Motor neuron (in vitro differentiated cells): ENCODE measurements around the gene MAP7D1. TPM values are rescaled to one million over a fixed set of nuclear protein-coding genes. Genes with fewer than 3 reads are reported as not detected.
"Not testable (repeated sequence)": the region's sequence is repeated elsewhere in the genome, so short reads cannot be mapped to it uniquely, and the experiment has no call there.

Experiments
- ATAC-seq, 8 experiments: fragments of 200-7000 bp; cut with Tn5 transposase; replicated peaks in 6 of 8; 2 replicates each; pipeline ENCODE4 v1.8.0; 2021; ENCODE audit warnings: mild to moderate bottlenecking in 8 of 8, moderate library complexity in 8 of 8
- H3K27ac ChIP-seq, 2 donors: fragments of 250-450 bp; sonication (Bioruptor Pico); 2 replicates each; pipeline ENCODE4 v1.9.0; 2021; ENCODE audit warnings: antibody characterized with exemption in 2 of 2, mild to moderate bottlenecking in 2 of 2, moderate library complexity in 1 of 2
- H3K4me1 ChIP-seq, 2 donors: fragments of 250-450 bp; sonication (Bioruptor Pico); replicated peaks in 1 of 2; 2 replicates each; pipeline ENCODE4 v1.6.1; 2021; ENCODE audit warnings: antibody characterized with exemption in 2 of 2, mild to moderate bottlenecking in 2 of 2, moderate library complexity in 1 of 2
- H3K4me3 ChIP-seq, 5 donors: fragments of 250-450 bp; sonication (Bioruptor Pico); 2 replicates each; pipeline ENCODE4 v1.9.0; 2021; ENCODE audit warnings: antibody characterized with exemption in 5 of 5, mild to moderate bottlenecking in 5 of 5, moderate library complexity in 4 of 5
- WGBS, 10 experiments: fragments of 450-650 bp; shearing (Covaris generic); methylation state at CpG; one replicate each; pipeline ENCODE4 v1.0.0; 2022; 5-methylcytosine and 5-hydroxymethylcytosine counted together
- in situ Hi-C, 9 experiments: fragments of 400-800 bp; cut with MboI; loops; one replicate each; pipeline ENCODE4 v1.15.0; 2021; ENCODE audit warnings: low sequenced_read_pairs in 9 of 9, low pct_unique_long_range_greater_than_20kb in 2 of 9; ENCODE audit not compliant: unreplicated experiment in 9 of 9
- total RNA-seq, 8 experiments: library from RNA; unstranded; fragments of 300-600 nt; gene quantifications; 2 replicates each; pipeline versions ENCODE4 v1.2.3 to v1.2.4, GENCODE V29; 2022

The MAP7D1 gene
- total RNA-seq, 8 experiments from 2014 or later = 50.7 to 174 (median 94.9) TPM

- no peak for ATAC-seq
- in situ Hi-C loops = no loop called here
- Histone ChIP-seq H3K4me1 (peaks cover 4 to 6% of the 10 kb centered on the region in 2 donors), H3K27ac (no peak overlapping the region), H3K4me3 (no peak overlapping the region)
- 89 to 100% (median 95%) methylated on average over 2 to 7 of the region's 33 CpGs; no CpG with 5 or more reads in 6 of the 10 experiments for WGBS, 10 experiments
These were observed 21.9 kb downstream of the MAP7D1 start for GRCh38 chr1:36177589-36178431.

GRCh38 chr1:36178471-36179219 lies 22.7 kb downstream of the MAP7D1 start:
- WGBS, 10 experiments = 85 to 100% (median 93%) methylated on average over 2 to 19 of the region's 62 CpGs; no CpG with 5 or more reads in 6 of the 10 experiments
- no peak for ATAC-seq
- peaks cover 4 to 6% of the 10 kb centered on the region in 2 donors for H3K4me1 ChIP-seq
- in situ Hi-C loops = no loop called here
- no peak overlapping the region for H3K27ac ChIP-seq
- no peak overlapping the region for H3K4me3 ChIP-seq

- H3K4me3 ChIP-seq = no peak overlapping the region
- ATAC-seq = no peak
- in situ Hi-C loops = no loop called here
- peaks cover 4 to 6% of the 10 kb centered on the region in 2 donors for H3K4me1 ChIP-seq
- H3K27ac ChIP-seq = no peak overlapping the region
- 90 to 100% (median 95%) methylated on average over 1 to 12 of the region's 19 CpGs; no CpG with 5 or more reads in 5 of the 10 experiments for WGBS, 10 experiments
These were observed 23.2 kb downstream of the MAP7D1 start for GRCh38 chr1:36179220-36179600.

DNA sequence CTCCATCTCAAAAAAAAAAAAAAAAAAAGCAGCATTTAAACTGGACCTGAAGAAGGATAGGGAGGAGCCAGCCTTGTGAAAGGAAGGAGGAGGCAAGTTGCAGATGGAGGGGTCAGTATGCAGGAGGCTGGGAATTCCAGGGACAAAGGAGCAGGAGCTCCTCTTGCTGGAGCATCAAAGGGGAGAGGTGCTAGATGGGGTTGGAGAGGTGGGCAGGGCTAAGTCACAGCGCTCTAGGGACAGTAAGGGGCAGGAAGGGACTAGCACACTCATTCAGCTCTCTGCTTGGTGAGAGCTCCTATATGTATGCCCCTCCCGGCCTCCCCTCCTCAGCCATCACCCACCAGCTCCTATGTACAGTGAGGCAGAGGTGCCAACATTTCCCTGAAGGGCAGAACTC lies 26.8 kb downstream of the MAP7D1 start:
- H3K27ac ChIP-seq = no peak overlapping the region
- peak in 3 of 8 experiments; percentile 14 to 27 (median 19) for ATAC-seq
- in situ Hi-C loops = loop anchor here in 2 of 9 experiments (10.0 kb wide), 1 partner anchor 78 kb away; no protein-coding TSS in a partner anchor
- no peak overlapping the region for H3K4me3 ChIP-seq
- peaks cover 0 to 1% of the 10 kb centered on the region in 2 donors for H3K4me1 ChIP-seq
- 49 to 57% methylated on average over 1 to 2 of the region's 2 CpGs; no CpG with 5 or more reads in 8 of the 10 experiments for WGBS, 10 experiments

DNA sequence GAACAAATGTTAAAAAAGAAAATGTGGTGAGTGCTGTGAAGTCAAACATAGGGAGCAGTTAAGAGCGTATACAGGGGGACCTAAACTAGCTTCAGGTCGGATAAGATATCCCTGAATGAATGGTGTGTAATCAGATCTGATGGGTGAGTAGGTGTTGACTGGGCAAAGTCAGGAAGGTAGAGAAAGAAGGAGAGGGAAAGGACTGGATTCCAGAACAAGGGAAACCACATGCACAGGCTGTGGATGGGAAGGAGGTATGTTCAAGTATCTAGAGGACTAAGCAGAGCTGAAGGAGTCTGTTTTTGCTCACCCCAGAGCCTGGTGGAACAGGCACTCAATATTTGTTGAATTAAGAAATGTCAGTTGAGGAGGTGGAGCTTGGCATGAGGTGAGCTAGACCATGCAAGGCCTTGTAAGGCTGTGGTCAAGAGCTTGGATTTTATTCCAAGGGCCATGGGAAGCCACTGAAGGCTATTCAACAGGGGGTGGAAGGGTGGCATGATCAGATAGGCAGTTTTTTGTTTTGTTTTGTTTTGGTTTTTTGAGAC lies 27.4 kb downstream of the MAP7D1 start:
- H3K4me3 ChIP-seq = no peak overlapping the region
- in situ Hi-C loops = loop anchor here in 2 of 9 experiments (10.0 kb wide), 1 partner anchor 79 kb away; no protein-coding TSS in a partner anchor
- no peak for ATAC-seq
- H3K27ac ChIP-seq = no peak overlapping the region
- H3K4me1 ChIP-seq = peaks cover 0 to 5% of the 10 kb centered on the region in 2 donors
- 88 to 100% (median 97%) methylated on average over 1 to 2 of the region's 2 CpGs; no CpG with 5 or more reads in 2 of the 10 experiments for WGBS, 10 experiments

- no peak overlapping the region for H3K27ac ChIP-seq
- H3K4me1 ChIP-seq = peaks cover 0 to 5% of the 10 kb centered on the region in 2 donors
- 0 to 24% (median 17%) methylated on average over 2 to 9 of the region's 9 CpGs; no CpG with 5 or more reads in 6 of the 10 experiments for WGBS, 10 experiments
- ATAC-seq = peak; percentile 94 to 98 (median 96)
- no peak overlapping the region for H3K4me3 ChIP-seq
- in situ Hi-C loops = loop anchor here in 2 of 9 experiments (10.0 kb wide), 1 partner anchor 83 kb away; no protein-coding TSS in a partner anchor
These were observed 32.0 kb downstream of the MAP7D1 start for GRCh38 chr1:36187800-36188593.

DNA sequence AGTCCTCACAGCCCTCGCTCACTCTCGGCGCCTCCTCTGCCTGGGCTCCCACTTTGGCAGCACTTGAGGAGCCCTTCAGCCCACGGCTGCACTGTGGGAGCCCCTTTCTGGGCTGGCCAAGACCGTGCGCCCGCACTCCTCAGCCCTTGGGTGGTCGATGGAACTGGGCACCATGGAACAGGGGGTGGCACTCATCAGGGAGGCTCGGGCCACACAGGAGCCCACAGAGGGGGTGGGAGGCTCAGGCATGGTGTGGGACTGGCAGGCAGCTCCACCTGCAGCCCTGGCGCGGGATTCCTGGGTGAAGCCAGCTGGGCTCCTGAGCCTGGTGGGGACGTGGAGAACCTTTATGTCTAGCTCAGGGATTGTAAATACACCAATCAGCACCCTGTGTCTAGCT lies 40.8 kb downstream of the MAP7D1 start:
- in situ Hi-C loops, H3K4me1 ChIP-seq, H3K4me3 ChIP-seq, H3K27ac ChIP-seq, ATAC-seq: not testable (repeated sequence)
- 100% methylated on average over 2 of the region's 12 CpGs; no CpG with 5 or more reads in 9 of the 10 experiments for WGBS, 10 experiments

GRCh38 chr1:36198641-36199040 lies 42.7 kb downstream of the MAP7D1 start:
- Histone ChIP-seq H3K4me1 (peaks cover 0 to 2% of the 10 kb centered on the region in 2 donors), H3K4me3 (no peak overlapping the region), H3K27ac (no peak overlapping the region)
- WGBS, 10 experiments = 38 to 94% (median 80%) methylated on average over 1 to 5 of the region's 5 CpGs; no CpG with 5 or more reads in 3 of the 10 experiments
- in situ Hi-C loops = no loop called here
- no peak for ATAC-seq

DNA sequence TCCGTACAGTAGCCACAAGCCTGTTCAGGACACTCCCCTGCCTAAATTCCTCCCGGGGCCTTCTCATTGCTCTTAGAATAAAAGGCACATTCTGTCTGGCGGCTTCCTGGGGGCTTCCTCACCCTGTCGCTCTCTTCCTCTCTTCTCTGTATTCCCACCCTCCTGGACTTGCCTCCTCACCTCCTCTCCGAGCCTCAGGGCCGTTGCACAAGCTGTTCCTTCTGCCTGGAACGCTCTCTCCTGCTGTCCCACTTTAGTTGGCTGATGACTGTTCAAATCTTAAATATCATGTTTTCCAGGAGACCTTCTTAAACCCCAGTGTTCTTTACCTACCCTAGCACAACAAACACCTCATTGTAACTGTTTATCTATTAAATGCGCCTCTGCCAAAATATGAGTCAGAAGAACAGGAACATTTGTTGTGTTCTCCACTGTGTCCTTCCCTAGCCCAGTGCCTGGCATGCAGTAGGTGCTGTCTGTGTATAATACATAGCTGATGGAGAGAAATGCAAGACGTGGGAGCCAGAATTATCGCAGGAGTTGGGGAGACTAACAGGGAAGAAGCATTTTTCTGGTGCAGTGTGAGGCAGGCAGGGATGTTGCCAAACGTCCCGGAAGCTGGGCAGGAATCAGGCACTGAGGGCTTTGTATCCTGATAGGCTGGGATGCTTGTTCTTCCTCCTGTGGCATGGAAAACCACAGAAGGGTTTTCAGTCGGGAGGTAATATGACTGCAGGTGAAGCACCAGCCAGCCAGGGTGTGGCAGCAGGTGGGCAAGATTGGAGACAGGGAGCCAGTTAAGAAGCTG lies 44.2 kb downstream of the MAP7D1 start:
- Histone ChIP-seq H3K4me3 (no peak overlapping the region), H3K4me1 (peaks cover 2 to 10% of the 10 kb centered on the region in 2 donors), H3K27ac (no peak overlapping the region)
- 20 to 100% (median 66%) methylated on average over 1 to 12 of the region's 13 CpGs; no CpG with 5 or more reads in 1 of the 10 experiments for WGBS, 10 experiments
- in situ Hi-C loops = no loop called here
- ATAC-seq = no peak

DNA sequence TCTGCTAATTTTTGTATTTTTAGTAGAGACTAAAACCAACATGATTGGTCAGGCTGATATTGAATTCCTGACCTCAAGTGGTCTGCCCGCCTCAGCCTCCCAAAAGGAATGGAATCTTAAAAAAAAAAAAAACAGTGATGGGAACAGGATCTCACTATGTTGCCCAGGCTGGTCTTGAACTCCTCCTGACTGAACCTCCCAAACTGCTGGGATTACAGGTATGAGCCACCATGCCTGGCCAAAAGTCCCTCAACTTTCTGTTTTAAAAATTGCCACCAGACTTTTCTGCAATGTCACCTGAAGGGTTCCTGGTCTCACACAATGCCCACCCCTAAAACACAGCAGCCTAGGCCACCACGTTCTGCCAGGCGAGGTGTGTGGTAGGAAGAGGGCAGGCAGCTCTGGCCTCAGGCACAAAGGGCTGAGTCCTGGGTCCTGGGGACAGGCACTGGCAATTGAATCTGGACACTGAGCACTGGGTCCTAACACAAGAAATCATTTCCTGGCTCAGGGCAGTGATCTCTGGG lies 47.1 kb downstream of the MAP7D1 start:
- ATAC-seq = peak in 2 of 8 experiments; percentile 6 to 7
- 90 to 100% (median 100%) methylated on average over 1 to 2 of the region's 3 CpGs; no CpG with 5 or more reads in 2 of the 10 experiments for WGBS, 10 experiments
- peaks cover 2 to 20% of the 10 kb centered on the region in 2 donors for H3K4me1 ChIP-seq
- in situ Hi-C loops = no loop called here
- H3K4me3 ChIP-seq = no peak overlapping the region
- H3K27ac ChIP-seq = no peak overlapping the region

DNA sequence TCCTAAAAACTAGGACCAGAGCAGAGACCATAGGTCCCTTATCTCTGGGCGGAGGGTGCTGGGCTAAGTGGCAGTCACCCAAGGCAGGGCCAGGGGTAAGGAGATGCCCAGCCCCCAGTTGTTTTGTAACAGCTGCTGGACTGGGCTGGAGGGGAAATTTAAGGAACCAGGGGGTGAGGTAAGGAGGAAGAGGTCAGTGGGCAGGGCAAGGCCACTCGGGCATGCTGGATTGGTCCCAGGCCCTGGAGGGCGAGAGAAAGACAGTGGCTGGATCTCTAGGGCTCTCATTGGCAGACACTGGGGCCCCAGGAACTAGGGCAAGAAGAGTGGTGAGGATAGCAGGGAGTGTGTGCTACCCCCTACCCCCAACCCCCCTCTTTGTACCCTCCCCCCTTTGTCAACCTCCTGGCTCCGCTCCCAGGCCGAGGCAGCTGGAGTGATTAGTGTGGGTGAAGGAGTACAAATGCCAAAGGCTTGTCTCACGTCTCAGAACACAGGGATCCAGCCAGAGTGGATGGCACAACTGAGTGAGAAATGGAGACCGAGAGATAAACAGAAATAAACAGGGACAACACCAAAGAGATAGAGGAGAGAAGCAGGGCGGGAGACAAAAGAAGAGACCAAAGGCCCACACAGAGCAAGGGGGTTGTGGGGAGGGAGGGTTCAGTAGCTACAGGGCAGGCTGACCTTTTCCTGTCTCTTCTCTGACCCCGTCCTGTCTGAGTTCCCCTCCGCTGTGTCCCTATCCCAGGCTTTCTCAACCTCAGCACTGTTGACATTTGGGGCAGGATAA lies 47.8 kb downstream of the MAP7D1 start:
- Histone ChIP-seq H3K4me3 (no peak overlapping the region), H3K4me1 (peaks cover 2 to 20% of the 10 kb centered on the region in 2 donors), H3K27ac (no peak overlapping the region)
- in situ Hi-C loops = no loop called here
- ATAC-seq = peak in 5 of 8 experiments; percentile 53 to 67 (median 63)
- 26 to 100% (median 65%) methylated on average over 1 to 5 of the region's 10 CpGs; no CpG with 5 or more reads in 4 of the 10 experiments for WGBS, 10 experiments
